AG10803 (cell line): Measurements from ENCODE around the gene TBXAS1.
A peak's percentile ranks its signal among the peaks of the same experiment; 100 is the strongest.

Experiments
- DNase-seq: peaks from one replicate; pipeline ENCODE4 v3.0.0; 2010; ENCODE audit warnings: low read depth
- H3K4me3 ChIP-seq: 2 replicates; pipeline ENCODE4 v1.5.1; 2011; ENCODE audit warnings: mild to moderate bottlenecking, low read length, control low read depth
- CTCF ChIP-seq: conservative IDR thresholded peaks from 2 replicates; pipeline ENCODE4 v1.5.1; 2011; ENCODE audit warnings: mild to moderate bottlenecking, low read length, control low read depth, inconsistent platforms

TBXAS1 gene

GRCh38 chr7:139813151-139813550 lies 15.9 kb upstream of the TBXAS1 start:
- no peak for DNase-seq
- no peak for TF ChIP-seq CTCF
- no peak overlapping the region for H3K4me3 ChIP-seq

DNA sequence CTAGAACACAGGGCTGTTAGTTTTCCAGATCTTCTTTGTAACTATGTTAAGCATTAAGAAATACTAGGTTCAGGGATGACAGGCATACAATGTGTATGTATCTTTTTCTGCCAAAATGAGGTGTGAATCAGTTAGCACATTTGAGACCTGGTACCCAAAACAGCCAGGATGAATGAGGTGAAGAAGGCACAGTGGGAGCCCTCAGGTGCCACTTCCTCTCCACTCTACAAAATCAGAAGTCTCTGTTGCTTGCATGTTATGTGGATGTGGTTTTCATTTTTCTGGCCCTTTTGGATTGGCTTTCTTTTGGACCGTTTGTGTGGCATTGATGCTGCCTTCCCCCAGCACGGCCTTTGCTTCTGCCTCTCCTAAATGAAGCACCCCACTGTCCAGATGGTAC lies 15.4 kb upstream of the TBXAS1 start:
- no peak overlapping the region for H3K4me3 ChIP-seq
- no peak for TF ChIP-seq CTCF
- DNase-seq = no peak

- no peak for DNase-seq
- no peak overlapping the region for H3K4me3 ChIP-seq
- no peak for TF ChIP-seq CTCF
Observed at GRCh38 chr7:139817249-139817648, 11.8 kb upstream of the TBXAS1 start.

- no peak for TF ChIP-seq CTCF
- H3K4me3 ChIP-seq = no peak overlapping the region
- no peak for DNase-seq
Observed at GRCh38 chr7:139820089-139820488, 9.0 kb upstream of the TBXAS1 start.

GRCh38 chr7:139821349-139822105 lies 7.5 kb upstream of the TBXAS1 start:
- no peak for TF ChIP-seq CTCF
- no peak for DNase-seq
- H3K4me3 ChIP-seq = no peak overlapping the region

GRCh38 chr7:139822855-139823254 lies 6.2 kb upstream of the TBXAS1 start:
- TF ChIP-seq CTCF = no peak
- DNase-seq = no peak
- H3K4me3 ChIP-seq = no peak overlapping the region

DNA sequence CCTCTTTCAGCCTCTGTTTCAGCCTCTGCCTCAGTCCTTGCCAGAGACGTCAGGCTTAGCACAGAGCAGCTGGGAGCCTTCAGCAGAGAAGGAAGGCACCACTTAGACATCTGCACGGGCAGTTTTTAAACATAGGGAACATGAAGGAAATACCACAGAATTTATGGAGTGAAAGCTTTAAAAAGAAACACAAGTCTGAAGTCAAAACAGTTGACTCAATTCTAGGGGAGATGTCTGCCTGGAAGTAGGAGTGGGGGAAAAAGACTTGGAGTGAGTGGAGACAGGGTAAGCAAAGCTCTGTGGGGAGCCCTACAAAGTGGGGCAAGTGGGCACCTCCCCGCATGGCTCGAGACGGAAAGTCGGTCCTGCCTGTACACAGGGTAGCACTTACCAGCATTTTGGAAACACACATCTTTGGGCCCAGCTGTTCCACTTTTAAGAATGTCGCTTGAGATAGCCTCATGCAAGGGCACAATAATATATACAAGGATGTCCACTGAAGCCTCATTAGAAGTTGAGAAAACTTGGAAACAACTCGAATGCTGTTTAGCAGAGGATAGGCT lies 5.0 kb upstream of the TBXAS1 start:
- no peak for TF ChIP-seq CTCF
- H3K4me3 ChIP-seq = no peak overlapping the region
- DNase-seq = peak; percentile 63
